A673 (cell line): Measurements from ENCODE around the gene TOMM70. TPM values are rescaled to one million over a fixed set of nuclear protein-coding genes. Genes with fewer than 3 reads are reported as not detected.
A peak's percentile ranks its signal among the peaks of the same experiment; 100 is the strongest.

Experiments
- BruUV-seq: library from RNA; stranded (reverse); fragments of 400-500 nt; replicated peaks from 2 replicates; lab custom pipeline; 2021; lab: Mats Ljungman, UMichigan
- CTCF ChIA-PET: fragments of 300-600 bp; sonication (Branson Sonifier 250); formaldehyde crosslinking; loops from one replicate; lab custom pipeline; 2022; ENCODE audit warnings: antibody characterized with exemption; lab: Charles Lee
- POLR2A ChIA-PET: fragments of 300-600 bp; sonication (Branson Sonifier 250); formaldehyde crosslinking; loops from one replicate; lab custom pipeline; 2022; ENCODE audit warnings: antibody characterized with exemption; ENCODE audit not compliant: low non-redundant PET; lab: Charles Lee
- DNase-seq: peaks from one replicate; pipeline ENCODE4 v3.0.0-alpha.2; 2015; ENCODE audit warnings: low spot score
- H3K27ac ChIP-seq: fragments of 200-600 bp; sonication (generic); 2 replicates; pipeline ENCODE4 v1.5.1; 2016; ENCODE audit warnings: mixed run types, low read depth, mild to moderate bottlenecking, mixed read lengths, antibody characterized with exemption, low read length; ENCODE audit not compliant: poor library complexity, severe bottlenecking
- H3K27me3 ChIP-seq: fragments of 200-600 bp; sonication (generic); replicated peaks from 2 replicates; pipeline ENCODE4 v1.6.1; 2017; ENCODE audit warnings: mixed run types, low read depth, mild to moderate bottlenecking, mixed read lengths, antibody characterized with exemption, low read length; ENCODE audit not compliant: insufficient read depth, poor library complexity
- H3K36me3 ChIP-seq: fragments of 200-600 bp; sonication (generic); 2 replicates; pipeline ENCODE4 v1.6.1; 2016; ENCODE audit warnings: mixed run types, mild to moderate bottlenecking, mixed read lengths, antibody characterized with exemption, low read length; ENCODE audit not compliant: insufficient read depth, poor library complexity, severe bottlenecking
- H3K4me1 ChIP-seq: fragments of 200-600 bp; sonication (generic); 2 replicates; pipeline ENCODE4 v1.6.1; 2017; ENCODE audit warnings: mixed run types, mild to moderate bottlenecking, mixed read lengths, antibody characterized with exemption, low read length; ENCODE audit not compliant: insufficient read depth, poor library complexity, severe bottlenecking
- H3K4me3 ChIP-seq: fragments of 200-600 bp; sonication (generic); 2 replicates; pipeline ENCODE4 v1.5.1; 2016; ENCODE audit warnings: low read depth, mixed run types, mild to moderate bottlenecking, mixed read lengths, low read length; ENCODE audit not compliant: poor library complexity, severe bottlenecking
- H3K9me3 ChIP-seq: fragments of 200-600 bp; sonication (generic); 2 replicates; pipeline ENCODE4 v1.6.1; 2016; ENCODE audit warnings: mixed run types, low read depth, mild to moderate bottlenecking, mixed read lengths, antibody characterized with exemption, low read length; ENCODE audit not compliant: poor library complexity, severe bottlenecking
- CTCF ChIP-seq: fragments of 300-800, 200-600 bp; sonication (generic); conservative IDR thresholded peaks from 2 replicates; pipeline ENCODE4 v1.5.1; 2017; ENCODE audit warnings: low read depth, mild to moderate bottlenecking, antibody characterized with exemption, low read length, moderate library complexity, mixed read lengths
- EZH2 ChIP-seq: fragments of 200-600 bp; sonication (generic); IDR thresholded peaks from 2 replicates; pipeline ENCODE4 v1.6.1; 2017; ENCODE audit warnings: borderline replicate concordance, low read depth, mild to moderate bottlenecking, mixed read lengths, antibody characterized with exemption, low read length; ENCODE audit not compliant: poor library complexity, severe bottlenecking
- intact Hi-C: fragments of 100-400 bp; cut with micrococcal nuclease; formaldehyde crosslinking; loops from one replicate; pipeline ENCODE4 v1.10.0; 2022; ENCODE audit not compliant: unreplicated experiment
- total RNA-seq: library from RNA; stranded (reverse); gene quantifications from 2 replicates; pipeline ENCODE4 v1.2.3, GENCODE V29; 2021

The TOMM70 gene
- total RNA-seq, 1 experiment from 2014 or later: 54.4 TPM

GRCh38 chr3:100334488-100335351 is 66.2 kb downstream of the TOMM70 start, which contains the start of gene NIT2:
NIT2 (plus strand) TSS chr3:100334757; CDS start chr3:100334792, 35 bp downstream.
- no peak for TF ChIP-seq CTCF
- TF ChIP-seq EZH2: no peak
- Histone ChIP-seq H3K9me3 (no peaks in the 10 kb centered on the region), H3K4me1 (peaks cover 3% of the 10 kb centered on the region), H3K27ac (peak within 1 kb of the TSS; percentile 74), H3K36me3 (peaks cover 3% of the 10 kb centered on the region), H3K27me3 (no peaks in the 10 kb centered on the region), H3K4me3 (peak within 1 kb of the TSS; percentile 78)
- peak; percentile 79 for DNase-seq
- ChIA-PET CTCF (no interaction called here), POLR2A (no interaction called here)
- intact Hi-C loops: no loop called here
- no TSS peak for BruUV-seq

- H3K4me1 ChIP-seq: peaks cover 3% of the 10 kb centered on the region
- peak overlapping the region; percentile 74 for H3K27ac ChIP-seq
- ChIA-PET POLR2A (interaction anchor here (0.7 kb wide), 1 partner anchor 510 kb away, joined by 3 read pairs; no protein-coding TSS in a partner anchor), CTCF (no interaction called here)
- no peaks in the 10 kb centered on the region for H3K9me3 ChIP-seq
- intact Hi-C loops: no loop called here
- no peak for DNase-seq
- TF ChIP-seq CTCF (no peak), EZH2 (no peak)
- BruUV-seq: no TSS peak
- peak overlapping the region; percentile 78 for H3K4me3 ChIP-seq
- H3K27me3 ChIP-seq: no peaks in the 10 kb centered on the region
- no peaks in the 10 kb centered on the region for H3K36me3 ChIP-seq
These were observed 66.9 kb downstream of the TOMM70 start for GRCh38 chr3:100333970-100334487.

GRCh38 chr3:100333051-100333450 is 67.8 kb downstream of the TOMM70 start:
- ChIA-PET POLR2A (interaction anchor here (0.7 kb wide), 1 partner anchor 509 kb away, joined by 3 read pairs; no protein-coding TSS in a partner anchor), CTCF (no interaction called here)
- no peak for DNase-seq
- BruUV-seq: no TSS peak
- intact Hi-C loops: no loop called here
- Histone ChIP-seq H3K4me1 (peaks cover 3% of the 10 kb centered on the region), H3K36me3 (no peaks in the 10 kb centered on the region), H3K4me3 (no peak overlapping the region), H3K27ac (no peak overlapping the region), H3K9me3 (no peaks in the 10 kb centered on the region), H3K27me3 (no peaks in the 10 kb centered on the region)
- no peak for TF ChIP-seq CTCF
- TF ChIP-seq EZH2: no peak
